OCI-LY3 (cell line): ENCODE measurements around the gene MS4A10.

Source experiments
- H2AFZ ChIP-seq: fragments of 200-600, 300-600 bp; shearing (Covaris generic); 2 replicates; pipeline ENCODE4 v1.6.0; 2014; ENCODE audit warnings: antibody characterized with exemption, low read depth, low read length
- H3K27ac ChIP-seq: fragments of 200-600, 300-600 bp; sonication (generic); 2 replicates; pipeline ENCODE4 v1.5.1; 2014; ENCODE audit warnings: mild to moderate bottlenecking, low read length, moderate library complexity, mixed read lengths
- H3K27me3 ChIP-seq: fragments of 200-600, 300-600 bp; sonication (generic); 2 replicates; pipeline ENCODE4 v1.6.1; 2014; ENCODE audit warnings: low read depth, low read length, mixed read lengths
- H3K36me3 ChIP-seq: fragments of 200-600, 300-600 bp; sonication (generic); replicated peaks from 2 replicates; pipeline ENCODE3; 2014; ENCODE audit warnings: low read depth, low read length, mixed read lengths
- H3K4me1 ChIP-seq: fragments of 300-600, 200-600 bp; sonication (generic); 2 replicates; pipeline ENCODE4 v1.6.1; 2014; ENCODE audit warnings: low read length, mixed read lengths
- H3K4me2 ChIP-seq: fragments of 200-600, 300-600 bp; sonication (generic); 2 replicates; pipeline ENCODE4 v1.6.1; 2014; ENCODE audit warnings: low read length, mixed read lengths
- H3K4me3 ChIP-seq: fragments of 300-600, 200-600 bp; sonication (generic); 2 replicates; pipeline ENCODE4 v1.5.1; 2014; ENCODE audit warnings: antibody characterized with exemption, mild to moderate bottlenecking, low read length, moderate library complexity
- H3K79me2 ChIP-seq: fragments of 300-600, 200-600 bp; shearing (Covaris generic); 2 replicates; pipeline ENCODE4 v1.6.1; 2014; ENCODE audit warnings: mild to moderate bottlenecking, low read length, mixed read lengths
- H3K9ac ChIP-seq: fragments of 300-600, 200-600 bp; shearing (Covaris generic); 2 replicates; pipeline ENCODE4 v1.6.0; 2014; ENCODE audit warnings: mild to moderate bottlenecking, low read length, moderate library complexity
- H3K9me3 ChIP-seq: fragments of 200-600, 300-600 bp; shearing (Covaris generic); 2 replicates; pipeline ENCODE4 v1.6.1; 2014; ENCODE audit warnings: low read length, mixed read lengths; ENCODE audit not compliant: insufficient read depth
- H4K20me1 ChIP-seq: fragments of 200-600, 300-600 bp; sonication (generic); 2 replicates; pipeline ENCODE4 v1.6.1; 2016; ENCODE audit warnings: low read length, mixed read lengths; ENCODE audit not compliant: insufficient read depth
- CTCF ChIP-seq: fragments of 200-600, 300-600 bp; sonication (generic); IDR thresholded peaks from 2 replicates; pipeline ENCODE4 v1.5.1; 2014; ENCODE audit warnings: antibody characterized with exemption, low read length, low read depth
- EZH2phosphoT487 ChIP-seq: fragments of 200-600 bp; shearing (Covaris generic); IDR thresholded peaks from 2 replicates; pipeline ENCODE4 v1.6.1; 2018; ENCODE audit warnings: antibody characterized with exemption, mixed run types, low read depth

The MS4A10 gene

GRCh38 chr11:60830478-60831142 is 45.5 kb downstream of the MS4A10 start:
- TF ChIP-seq CTCF (no peak), EZH2phosphoT487 (no peak)
- H3K9ac ChIP-seq: peak overlapping the region; percentile 18; the same call in 1 of the 2 replicates
- no peaks in the 10 kb centered on the region for H3K36me3 ChIP-seq
- H2AFZ ChIP-seq: peak overlapping the region; percentile 92
- H3K4me2 ChIP-seq: peak overlapping the region; percentile 74
- no peaks in the 10 kb centered on the region for H3K79me2 ChIP-seq
- H4K20me1 ChIP-seq: no peaks in the 10 kb centered on the region
- H3K4me3 ChIP-seq: peak overlapping the region; percentile 72
- no peaks in the 10 kb centered on the region for H3K9me3 ChIP-seq
- H3K27me3 ChIP-seq: peaks cover 10% of the 10 kb centered on the region
- H3K27ac ChIP-seq: no peak overlapping the region
- peaks cover 52% of the 10 kb centered on the region for H3K4me1 ChIP-seq

GRCh38 chr11:60831143-60831500 is 46.0 kb downstream of the MS4A10 start:
- no peak overlapping the region for H3K27ac ChIP-seq
- peak overlapping the region; percentile 18; the same call in 1 of the 2 replicates for H3K9ac ChIP-seq
- peak overlapping the region; percentile 74 for H3K4me2 ChIP-seq
- no peaks in the 10 kb centered on the region for H4K20me1 ChIP-seq
- no peaks in the 10 kb centered on the region for H3K9me3 ChIP-seq
- H3K27me3 ChIP-seq: peaks cover 10% of the 10 kb centered on the region
- H2AFZ ChIP-seq: peak overlapping the region; percentile 92
- TF ChIP-seq EZH2phosphoT487 (no peak), CTCF (peak; percentile 100)
- peaks cover 57% of the 10 kb centered on the region for H3K4me1 ChIP-seq
- no peaks in the 10 kb centered on the region for H3K36me3 ChIP-seq
- H3K79me2 ChIP-seq: no peaks in the 10 kb centered on the region
- H3K4me3 ChIP-seq: peak overlapping the region; percentile 72

GRCh38 chr11:60831501-60832079 is 46.5 kb downstream of the MS4A10 start:
- no peaks in the 10 kb centered on the region for H3K36me3 ChIP-seq
- H3K4me3 ChIP-seq: peak overlapping the region; percentile 72
- peaks cover 10% of the 10 kb centered on the region for H3K27me3 ChIP-seq
- peaks cover 62% of the 10 kb centered on the region for H3K4me1 ChIP-seq
- peak overlapping the region; percentile 74 for H3K4me2 ChIP-seq
- H2AFZ ChIP-seq: 0 out of 2 replicates have a peak overlapping the region, but pooled peaks have one; percentile 9
- TF ChIP-seq EZH2phosphoT487 (no peak), CTCF (no peak)
- no peak overlapping the region for H3K27ac ChIP-seq
- no peaks in the 10 kb centered on the region for H3K79me2 ChIP-seq
- H4K20me1 ChIP-seq: no peaks in the 10 kb centered on the region
- H3K9me3 ChIP-seq: no peaks in the 10 kb centered on the region
- no peak overlapping the region for H3K9ac ChIP-seq

GRCh38 chr11:60834742-60835533 is 49.8 kb downstream of the MS4A10 start:
- peak overlapping the region; percentile 8 for H3K4me3 ChIP-seq
- peak overlapping the region; percentile 65 for H3K27ac ChIP-seq
- peak overlapping the region; percentile 24 for H3K9ac ChIP-seq
- H2AFZ ChIP-seq: no peak overlapping the region
- TF ChIP-seq CTCF (no peak), EZH2phosphoT487 (no peak)
- H3K9me3 ChIP-seq: no peaks in the 10 kb centered on the region
- H4K20me1 ChIP-seq: no peaks in the 10 kb centered on the region
- H3K4me1 ChIP-seq: peaks cover 93% of the 10 kb centered on the region
- H3K4me2 ChIP-seq: peak overlapping the region; percentile 52
- peaks cover 10% of the 10 kb centered on the region for H3K27me3 ChIP-seq
- no peaks in the 10 kb centered on the region for H3K36me3 ChIP-seq
- H3K79me2 ChIP-seq: no peaks in the 10 kb centered on the region
